ENCODE results near the gene IMPACT. TPM values are rescaled to one million over a fixed set of nuclear protein-coding genes. Genes with fewer than 3 reads are reported as not detected.

IMPACT gene
- total RNA-seq, 4 donors from 2014 or later, result 4.1 to 63.9 (median 15.1) TPM

DNA sequence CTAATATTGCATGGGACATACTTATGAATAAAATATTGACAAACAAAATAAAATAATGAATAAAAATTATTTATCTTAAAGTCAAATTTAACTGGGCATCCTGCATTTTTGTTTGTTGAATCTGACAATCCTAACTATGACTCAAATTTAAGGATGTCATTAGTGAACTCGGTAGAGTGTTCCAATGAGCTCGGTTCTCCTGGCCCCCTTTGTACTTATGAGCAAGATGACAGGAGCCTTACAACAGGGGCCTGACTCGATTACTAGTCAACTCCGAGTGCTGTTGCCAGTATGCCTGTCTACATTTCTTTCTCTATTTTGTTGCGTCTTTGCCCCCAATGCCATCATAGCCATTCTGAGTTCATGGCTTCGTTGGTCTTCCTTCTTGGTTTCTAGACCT, 74.3 kb downstream of the IMPACT start:
- H3K27me3 ChIP-seq, result no peaks in the 10 kb centered on the region
- TF ChIP-seq, protein P1, sequence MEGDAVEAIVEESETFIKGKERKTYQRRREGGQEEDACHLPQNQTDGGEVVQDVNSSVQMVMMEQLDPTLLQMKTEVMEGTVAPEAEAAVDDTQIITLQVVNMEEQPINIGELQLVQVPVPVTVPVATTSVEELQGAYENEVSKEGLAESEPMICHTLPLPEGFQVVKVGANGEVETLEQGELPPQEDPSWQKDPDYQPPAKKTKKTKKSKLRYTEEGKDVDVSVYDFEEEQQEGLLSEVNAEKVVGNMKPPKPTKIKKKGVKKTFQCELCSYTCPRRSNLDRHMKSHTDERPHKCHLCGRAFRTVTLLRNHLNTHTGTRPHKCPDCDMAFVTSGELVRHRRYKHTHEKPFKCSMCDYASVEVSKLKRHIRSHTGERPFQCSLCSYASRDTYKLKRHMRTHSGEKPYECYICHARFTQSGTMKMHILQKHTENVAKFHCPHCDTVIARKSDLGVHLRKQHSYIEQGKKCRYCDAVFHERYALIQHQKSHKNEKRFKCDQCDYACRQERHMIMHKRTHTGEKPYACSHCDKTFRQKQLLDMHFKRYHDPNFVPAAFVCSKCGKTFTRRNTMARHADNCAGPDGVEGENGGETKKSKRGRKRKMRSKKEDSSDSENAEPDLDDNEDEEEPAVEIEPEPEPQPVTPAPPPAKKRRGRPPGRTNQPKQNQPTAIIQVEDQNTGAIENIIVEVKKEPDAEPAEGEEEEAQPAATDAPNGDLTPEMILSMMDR (IDR thresholded peaks at IDR 0.05), result no peak
- no peak for TF ChIP-seq POLR2A (IDR thresholded peaks at IDR 0.05)
- intact Hi-C loops (cut with DNase I; ENCODE audit: low total_unique reads), result no loop called here

DNA sequence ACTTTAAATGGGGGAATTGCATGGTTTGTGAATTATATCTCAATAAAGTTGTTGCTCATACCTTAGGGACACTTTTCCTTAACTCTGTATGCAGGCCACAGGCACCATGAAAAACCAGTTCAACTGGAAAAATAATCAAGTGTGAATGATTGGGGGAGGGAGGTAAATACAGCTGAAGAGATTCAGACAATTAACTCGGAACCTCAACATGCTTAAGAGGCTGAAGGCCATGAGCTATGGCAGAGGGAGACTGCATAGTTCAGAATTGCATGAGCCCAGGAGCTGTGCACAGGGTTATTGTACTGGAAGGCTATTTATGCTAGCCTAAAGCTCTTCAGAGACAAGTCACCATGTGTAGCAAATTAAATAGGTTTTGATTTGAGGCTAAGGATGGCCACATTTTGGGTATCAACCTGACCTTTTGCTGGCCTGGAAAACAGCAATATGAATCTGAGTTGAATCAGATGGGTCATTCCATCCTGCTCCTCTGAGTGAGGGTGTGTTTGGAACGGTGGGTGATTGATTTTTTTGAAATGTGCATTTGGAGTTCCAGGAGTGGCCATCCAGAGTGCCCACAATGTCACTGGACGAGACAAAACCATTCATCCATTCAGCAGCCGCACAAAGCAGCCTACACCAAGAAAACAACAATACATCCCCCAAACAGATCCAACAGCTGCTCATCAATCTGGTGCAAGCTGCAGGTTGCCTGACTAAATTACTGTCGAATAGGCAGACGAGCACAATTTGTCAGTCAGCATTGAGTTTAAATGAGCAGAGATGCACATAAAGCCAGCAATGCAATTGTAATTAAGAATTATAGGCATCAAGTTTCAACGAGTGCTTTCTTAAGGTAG, 76.4 kb downstream of the IMPACT start:
- H3K27ac ChIP-seq, result no peak overlapping the region
- no peak for DNase-seq
- no peak for TF ChIP-seq POLR2A (IDR thresholded peaks at IDR 0.05)
- TF ChIP-seq, protein P1 (IDR thresholded peaks at IDR 0.05), result no peak

More for the DNA sequence above, 74.3 kb downstream of the IMPACT start:
- Histone ChIP-seq H3K36me3 (no peaks in the 10 kb centered on the region), H3K4me3 (no peak overlapping the region), H3K27ac (no peak overlapping the region), H3K9me3 (no peaks in the 10 kb centered on the region), H3K4me1 (no peaks in the 10 kb centered on the region)
- no peak for DNase-seq

More for the DNA sequence above, 76.4 kb downstream of the IMPACT start:
- H3K9me3 ChIP-seq, result no peaks in the 10 kb centered on the region
- no peaks in the 10 kb centered on the region for H3K36me3 ChIP-seq
- H3K27me3 ChIP-seq, result no peaks in the 10 kb centered on the region
- intact Hi-C loops (cut with DNase I; ENCODE audit: low total_unique reads), result no loop called here
- no peaks in the 10 kb centered on the region for H3K4me1 ChIP-seq
- no peak overlapping the region for H3K4me3 ChIP-seq

Small RNAs within 50 kb of the gene (small RNA-seq; reads per million reads assigned to genes)
- not detected for gene RF00019

Other genes starting within 250 kb of the IMPACT start
- gene OSBPL1A, start 28.8 kb upstream of the IMPACT start, total RNA-seq, result 10 to 100 TPM; 49.4 to 72.4 (median 62.5) TPM
- gene HRH4, start 34.0 kb downstream of the IMPACT start, total RNA-seq, result under 1 TPM in 2 of 4 donors, not detected in 2; 0.12 to 0.55 TPM